GM13976 (cell line): ENCODE measurements around the gene GNG2.

Source experiments
- DNase-seq: peaks from one replicate; pipeline ENCODE4 v3.0.0; 2012; ENCODE audit warnings: low spot score
- CTCF ChIP-seq: IDR thresholded peaks from 2 replicates; pipeline ENCODE4 v1.5.1; 2012; ENCODE audit warnings: borderline replicate concordance, mild to moderate bottlenecking; ENCODE audit not compliant: insufficient read depth; ENCODE audit errors: extremely low read depth, missing control alignments, control extremely low read depth
- in situ Hi-C: fragments of 300-500 bp; cut with MboI; formaldehyde crosslinking; loops from one replicate; pipeline ENCODE4 v1.12.0; 2022; ENCODE audit warnings: low sequenced_read_pairs, mixed read lengths, inconsistent platforms; ENCODE audit not compliant: unreplicated experiment

Gene GNG2

DNA sequence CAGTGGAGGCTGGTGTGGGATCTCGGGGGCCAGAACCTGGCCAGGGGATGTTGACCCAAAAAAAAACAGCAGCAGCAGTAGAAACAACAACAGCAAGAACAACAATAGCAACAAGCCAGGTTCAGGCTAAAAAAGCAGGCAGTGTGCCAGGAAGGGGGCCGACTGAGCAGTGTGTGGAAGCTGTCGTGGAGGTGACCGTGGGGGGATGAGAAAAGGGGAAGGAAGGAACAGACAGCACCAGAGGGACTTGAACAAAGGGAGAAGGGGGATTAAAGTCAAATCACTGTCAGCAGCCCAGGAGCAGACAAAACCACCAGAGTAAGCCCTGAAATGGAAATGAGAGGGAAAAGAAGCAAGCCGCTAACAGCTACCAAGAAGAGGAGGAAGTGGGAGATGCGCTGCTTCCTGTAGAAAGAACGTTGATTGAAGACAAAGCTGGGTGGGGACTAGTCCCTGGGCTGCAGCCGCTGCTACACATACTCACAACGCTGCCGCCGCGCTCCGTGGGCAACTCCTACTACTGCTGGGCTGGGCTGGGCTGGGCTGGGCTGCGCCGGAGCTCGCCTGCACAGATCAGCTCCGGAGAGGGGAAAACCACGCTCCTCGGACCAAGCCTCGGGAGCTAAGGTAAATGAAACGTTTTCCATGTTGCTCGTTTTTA is at the start of gene GNG2:
Gene GNG2 (plus strand): TSS at position 449 of the 661 bp plus-strand sequence. CDS start 90,067 bp downstream, outside the sequence.
- DNase-seq, result peak; percentile 76
- in situ Hi-C loops, result no loop called here
- no peak for TF ChIP-seq CTCF

- DNase-seq, result no peak
- in situ Hi-C loops, result no loop called here
Observed at GRCh38 chr14:51811706-51812105, 48.7 kb upstream of the GNG2 start.

GRCh38 chr14:51816031-51816430 is 44.4 kb upstream of the GNG2 start:
- TF ChIP-seq CTCF, result no peak
- DNase-seq, result no peak
- in situ Hi-C loops, result no loop called here

More at GRCh38 chr14:51811706-51812105, 48.7 kb upstream of the GNG2 start:
- TF ChIP-seq CTCF, result no peak

- DNase-seq, result no peak
- no peak for TF ChIP-seq CTCF
- in situ Hi-C loops, result no loop called here
Observed at GRCh38 chr14:51817326-51817725, 43.1 kb upstream of the GNG2 start.

GRCh38 chr14:51818748-51819380 is 41.5 kb upstream of the GNG2 start:
- TF ChIP-seq CTCF, result no peak
- in situ Hi-C loops, result no loop called here
- no peak for DNase-seq

DNA sequence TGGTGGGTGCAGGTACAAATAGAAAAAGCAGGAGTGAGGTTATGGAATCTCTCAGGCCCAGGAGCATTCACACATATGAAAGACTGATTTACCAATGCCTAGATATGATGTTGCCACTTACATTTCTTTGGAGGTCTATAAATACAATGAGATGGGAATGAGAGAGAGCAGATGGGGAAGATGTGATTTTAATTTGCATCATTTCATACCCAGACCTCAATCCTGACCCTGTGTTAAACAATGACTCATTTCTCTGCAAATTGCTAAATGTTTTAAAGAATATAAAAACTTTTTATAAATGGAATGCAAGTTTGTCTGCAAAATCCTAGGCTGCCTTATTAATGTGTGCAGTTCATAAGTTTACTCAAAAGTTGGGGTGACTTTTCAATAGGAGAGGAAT is 38.6 kb upstream of the GNG2 start:
- DNase-seq, result no peak
- in situ Hi-C loops, result no loop called here
- no peak for TF ChIP-seq CTCF

GRCh38 chr14:51822499-51822898 is 37.9 kb upstream of the GNG2 start:
- DNase-seq, result no peak
- in situ Hi-C loops, result no loop called here
- TF ChIP-seq CTCF, result no peak
